ENCODE data around the gene MIER2. TPM values are rescaled to one million over a fixed set of nuclear protein-coding genes. Genes with fewer than 3 reads are reported as not detected.
A peak's percentile ranks its signal among the peaks of the same experiment; 100 is the strongest.

The MIER2 gene
- total and polyA plus RNA-seq, 10 donors, result 19.2 to 66.5 (median 30.7) TPM

- no peak for TF ChIP-seq CTCF (IDR thresholded peaks at IDR 0.05 in 8 of 11, conservative IDR thresholded peaks at IDR 0.05 in 3 of 11)
- no peak for TF ChIP-seq POLR2A (IDR thresholded peaks at IDR 0.05)
- TF ChIP-seq POLR2AphosphoS5 (IDR thresholded peaks at IDR 0.05), result no peak
- 96 to 98% (median 98%) methylated on average over 8 of the region's 8 CpGs for WGBS, 5 donors
- intact Hi-C loops (cut with DNase I; ENCODE audit: low total_unique reads), result no loop called here
- Histone ChIP-seq H3K4me3 (no peak overlapping the region), H3K9me3 (peaks cover 0 to 40% (median 30%) of the 10 kb centered on the region in 8 donors), H3K27me3 (replicated peaks in 1 of 7) (no peaks in the 10 kb centered on the region), H3K4me1 (no peaks in the 10 kb centered on the region), H3K36me3 (peaks cover 13 to 88% (median 76%) of the 10 kb centered on the region in 6 donors), H3K27ac (no peak overlapping the region)
- DNase-seq, result no peak
Measured at GRCh38 chr19:330503-330902, 14.1 kb downstream of the MIER2 start.

GRCh38 chr19:329876-330275 is 14.7 kb downstream of the MIER2 start:
- 94 to 98% (median 96%) methylated on average over 7 of the region's 7 CpGs for WGBS, 5 donors

GRCh38 chr19:328025-328505 is 16.5 kb downstream of the MIER2 start:
- H3K9me3 ChIP-seq, result peaks cover 0 to 40% (median 30%) of the 10 kb centered on the region in 8 donors
- no peaks in the 10 kb centered on the region for H3K4me1 ChIP-seq
- DNase-seq, result no peak
- WGBS, 5 donors, result 86 to 100% (median 96%) methylated on average over 4 of the region's 4 CpGs
- H3K27ac ChIP-seq, result no peak overlapping the region
- no peaks in the 10 kb centered on the region for H3K27me3 ChIP-seq (replicated peaks in 1 of 7)
- intact Hi-C loops (cut with DNase I; ENCODE audit: low total_unique reads), result no loop called here
- peaks cover 18 to 92% (median 74%) of the 10 kb centered on the region in 6 donors for H3K36me3 ChIP-seq
- no peak for TF ChIP-seq POLR2AphosphoS5 (IDR thresholded peaks at IDR 0.05)
- TF ChIP-seq CTCF (IDR thresholded peaks at IDR 0.05 in 8 of 11, conservative IDR thresholded peaks at IDR 0.05 in 3 of 11), result no peak
- no peak for TF ChIP-seq POLR2A (IDR thresholded peaks at IDR 0.05)
- H3K4me3 ChIP-seq, result no peak overlapping the region

More at GRCh38 chr19:329876-330275, 14.7 kb downstream of the MIER2 start:
- no peak for TF ChIP-seq POLR2A (IDR thresholded peaks at IDR 0.05)
- TF ChIP-seq POLR2AphosphoS5 (IDR thresholded peaks at IDR 0.05), result no peak
- TF ChIP-seq CTCF (IDR thresholded peaks at IDR 0.05 in 8 of 11, conservative IDR thresholded peaks at IDR 0.05 in 3 of 11), result no peak
- no peak for DNase-seq
- H3K36me3 ChIP-seq, result peaks cover 18 to 88% (median 77%) of the 10 kb centered on the region in 6 donors
- intact Hi-C loops (cut with DNase I; ENCODE audit: low total_unique reads), result no loop called here
- H3K4me1 ChIP-seq, result no peaks in the 10 kb centered on the region
- H3K27me3 ChIP-seq (replicated peaks in 1 of 7), result no peaks in the 10 kb centered on the region
- H3K9me3 ChIP-seq, result peaks cover 0 to 40% (median 30%) of the 10 kb centered on the region in 8 donors
- H3K4me3 ChIP-seq, result no peak overlapping the region
- no peak overlapping the region for H3K27ac ChIP-seq

GRCh38 chr19:327291-328024 is 17.1 kb downstream of the MIER2 start:
- 94 to 97% (median 95%) methylated on average over 16 to 17 of the region's 17 CpGs for WGBS, 5 donors
- peaks cover 0 to 40% (median 30%) of the 10 kb centered on the region in 8 donors for H3K9me3 ChIP-seq
- no peaks in the 10 kb centered on the region for H3K27me3 ChIP-seq (replicated peaks in 1 of 7)
- H3K27ac ChIP-seq, result no peak overlapping the region
- DNase-seq, result no peak
- TF ChIP-seq POLR2A (IDR thresholded peaks at IDR 0.05) (no peak), CTCF (IDR thresholded peaks at IDR 0.05 in 8 of 11, conservative IDR thresholded peaks at IDR 0.05 in 3 of 11) (no peak), POLR2AphosphoS5 (IDR thresholded peaks at IDR 0.05) (peak in 1 of 3 donors; percentile 4)
- intact Hi-C loops (cut with DNase I; ENCODE audit: low total_unique reads), result no loop called here
- H3K36me3 ChIP-seq, result peaks cover 18 to 98% (median 76%) of the 10 kb centered on the region in 6 donors
- H3K4me1 ChIP-seq, result no peaks in the 10 kb centered on the region
- no peak overlapping the region for H3K4me3 ChIP-seq
